ENCODE measurements around the gene TRPM2. TPM values are rescaled to one million over a fixed set of nuclear protein-coding genes. Genes with fewer than 3 reads are reported as not detected.
A peak's percentile ranks its signal among the peaks of the same experiment; 100 is the strongest.

The TRPM2 gene
- total RNA-seq, 1 donor from 2014 or later: 0.43 TPM

- no peaks in the 10 kb centered on the region for H3K9me3 ChIP-seq
- intact Hi-C loops (cut with DNase I): no loop called here
- no peak overlapping the region for H3K27ac ChIP-seq
- H3K4me1 ChIP-seq: no peaks in the 10 kb centered on the region
- peaks cover 6% of the 10 kb centered on the region for H3K27me3 ChIP-seq
- no peak for DNase-seq (ENCODE audit: low spot score in 2 of 2)
- no peaks in the 10 kb centered on the region for H3K36me3 ChIP-seq
- TF ChIP-seq, protein P1, sequence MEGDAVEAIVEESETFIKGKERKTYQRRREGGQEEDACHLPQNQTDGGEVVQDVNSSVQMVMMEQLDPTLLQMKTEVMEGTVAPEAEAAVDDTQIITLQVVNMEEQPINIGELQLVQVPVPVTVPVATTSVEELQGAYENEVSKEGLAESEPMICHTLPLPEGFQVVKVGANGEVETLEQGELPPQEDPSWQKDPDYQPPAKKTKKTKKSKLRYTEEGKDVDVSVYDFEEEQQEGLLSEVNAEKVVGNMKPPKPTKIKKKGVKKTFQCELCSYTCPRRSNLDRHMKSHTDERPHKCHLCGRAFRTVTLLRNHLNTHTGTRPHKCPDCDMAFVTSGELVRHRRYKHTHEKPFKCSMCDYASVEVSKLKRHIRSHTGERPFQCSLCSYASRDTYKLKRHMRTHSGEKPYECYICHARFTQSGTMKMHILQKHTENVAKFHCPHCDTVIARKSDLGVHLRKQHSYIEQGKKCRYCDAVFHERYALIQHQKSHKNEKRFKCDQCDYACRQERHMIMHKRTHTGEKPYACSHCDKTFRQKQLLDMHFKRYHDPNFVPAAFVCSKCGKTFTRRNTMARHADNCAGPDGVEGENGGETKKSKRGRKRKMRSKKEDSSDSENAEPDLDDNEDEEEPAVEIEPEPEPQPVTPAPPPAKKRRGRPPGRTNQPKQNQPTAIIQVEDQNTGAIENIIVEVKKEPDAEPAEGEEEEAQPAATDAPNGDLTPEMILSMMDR (IDR thresholded peaks at IDR 0.05): no peak
- H3K4me3 ChIP-seq: no peak overlapping the region
Measured at GRCh38 chr21:44345495-44345894, 7.9 kb upstream of the TRPM2 start.

- no peak for DNase-seq (ENCODE audit: low spot score in 2 of 2)
- no peaks in the 10 kb centered on the region for H3K4me1 ChIP-seq
- H3K27me3 ChIP-seq: peaks cover 6% of the 10 kb centered on the region
- H3K9me3 ChIP-seq: no peaks in the 10 kb centered on the region
- TF ChIP-seq, protein P1 (IDR thresholded peaks at IDR 0.05): no peak
- H3K36me3 ChIP-seq: no peaks in the 10 kb centered on the region
- no peak overlapping the region for H3K4me3 ChIP-seq
- H3K27ac ChIP-seq: no peak overlapping the region
- intact Hi-C loops (cut with DNase I): no loop called here
Measured at GRCh38 chr21:44347911-44348451, 5.4 kb upstream of the TRPM2 start.

- Histone ChIP-seq H3K4me3 (no peak overlapping the region), H3K27ac (no peak overlapping the region), H3K36me3 (no peaks in the 10 kb centered on the region), H3K4me1 (no peaks in the 10 kb centered on the region), H3K27me3 (peaks cover 6% of the 10 kb centered on the region), H3K9me3 (no peaks in the 10 kb centered on the region)
- TF ChIP-seq, protein P1 (IDR thresholded peaks at IDR 0.05): no peak
- no peak for DNase-seq (ENCODE audit: low spot score in 2 of 2)
- intact Hi-C loops (cut with DNase I): no loop called here
Measured at GRCh38 chr21:44348861-44349260, 4.6 kb upstream of the TRPM2 start.

- TF ChIP-seq, protein P1 (IDR thresholded peaks at IDR 0.05): no peak
- Histone ChIP-seq H3K9me3 (no peaks in the 10 kb centered on the region), H3K27ac (no peak overlapping the region), H3K27me3 (peaks cover 6% of the 10 kb centered on the region), H3K36me3 (no peaks in the 10 kb centered on the region), H3K4me3 (no peak overlapping the region), H3K4me1 (no peaks in the 10 kb centered on the region)
- no peak for DNase-seq (ENCODE audit: low spot score in 2 of 2)
- intact Hi-C loops (cut with DNase I): no loop called here
Measured at GRCh38 chr21:44349416-44349846, 4.0 kb upstream of the TRPM2 start.

- Histone ChIP-seq H3K27me3 (peaks cover 6% of the 10 kb centered on the region), H3K27ac (no peak overlapping the region), H3K4me3 (peak overlapping the region; percentile 2 to 21), H3K36me3 (no peaks in the 10 kb centered on the region), H3K4me1 (no peaks in the 10 kb centered on the region), H3K9me3 (no peaks in the 10 kb centered on the region)
- TF ChIP-seq, protein P1 (IDR thresholded peaks at IDR 0.05): no peak
- intact Hi-C loops (cut with DNase I): no loop called here
- DNase-seq (ENCODE audit: low spot score in 2 of 2): no peak
Measured at GRCh38 chr21:44349847-44350772, 3.3 kb upstream of the TRPM2 start.
